HUES6 (cell line): ENCODE results near the gene ODAD3.

ENCODE experiments used
- H3K27ac ChIP-seq: 2 replicates; pipeline ENCODE4 v1.7.0; 2013; ENCODE audit warnings: low read depth, mild to moderate bottlenecking, low read length, inconsistent platforms
- H3K27me3 ChIP-seq: 2 replicates; pipeline ENCODE4 v1.6.1; 2013; ENCODE audit warnings: low read length; ENCODE audit not compliant: control insufficient read depth, insufficient read depth
- H3K36me3 ChIP-seq: 2 replicates; pipeline ENCODE4 v1.6.1; 2013; ENCODE audit warnings: low read length; ENCODE audit not compliant: control insufficient read depth, insufficient read depth
- H3K4me1 ChIP-seq: 2 replicates; pipeline ENCODE4 v1.6.1; 2013; ENCODE audit warnings: low read length; ENCODE audit not compliant: control insufficient read depth, insufficient read depth
- H3K4me3 ChIP-seq: 2 replicates; pipeline ENCODE4 v1.5.1; 2013; ENCODE audit warnings: low read depth, low read length
- H3K9ac ChIP-seq: one replicate; pipeline ENCODE4 v1.6.1; 2013; ENCODE audit warnings: mild to moderate bottlenecking, low read length
- H3K9me3 ChIP-seq: 2 replicates; pipeline ENCODE4 v1.6.1; 2013; ENCODE audit warnings: low read depth, low read length; ENCODE audit not compliant: control insufficient read depth, insufficient read depth

ODAD3 gene

GRCh38 chr19:11425719-11426457, 9.0 kb downstream of the ODAD3 start:
- Histone ChIP-seq H3K27me3 (peaks cover 37% of the 10 kb centered on the region), H3K4me3 (no peak overlapping the region), H3K9me3 (no peaks in the 10 kb centered on the region), H3K27ac (no peak overlapping the region), H3K36me3 (no peaks in the 10 kb centered on the region), H3K9ac (peak overlapping the region; percentile 4), H3K4me1 (peaks cover 16% of the 10 kb centered on the region; the same call in 1 of the 2 replicates)

- H3K36me3 ChIP-seq = no peaks in the 10 kb centered on the region
- peaks cover 57% of the 10 kb centered on the region for H3K27me3 ChIP-seq
- H3K4me3 ChIP-seq = peak overlapping the region; percentile 8; the same call in 1 of the 2 replicates
- no peak overlapping the region for H3K9ac ChIP-seq
- no peaks in the 10 kb centered on the region for H3K9me3 ChIP-seq
- H3K27ac ChIP-seq = no peak overlapping the region
- H3K4me1 ChIP-seq = peaks cover 20% of the 10 kb centered on the region; the same call in 1 of the 2 replicates
These were observed 11.1 kb downstream of the ODAD3 start for GRCh38 chr19:11423791-11424181.

- Histone ChIP-seq H3K9ac (no peak overlapping the region), H3K9me3 (no peaks in the 10 kb centered on the region), H3K4me3 (peak overlapping the region; percentile 69), H3K27ac (no peak overlapping the region), H3K27me3 (peaks cover 60% of the 10 kb centered on the region), H3K36me3 (no peaks in the 10 kb centered on the region), H3K4me1 (peaks cover 20% of the 10 kb centered on the region; the same call in 1 of the 2 replicates)
These were observed 11.6 kb downstream of the ODAD3 start for GRCh38 chr19:11423164-11423790.

GRCh38 chr19:11422163-11423065, 12.5 kb downstream of the ODAD3 start:
- H3K4me1 ChIP-seq = peaks cover 24% of the 10 kb centered on the region; the same call in 1 of the 2 replicates
- H3K27ac ChIP-seq = no peak overlapping the region
- peaks cover 65% of the 10 kb centered on the region for H3K27me3 ChIP-seq
- H3K36me3 ChIP-seq = no peaks in the 10 kb centered on the region
- no peak overlapping the region for H3K9ac ChIP-seq
- no peaks in the 10 kb centered on the region for H3K9me3 ChIP-seq
- H3K4me3 ChIP-seq = peak overlapping the region; percentile 69

- H3K27me3 ChIP-seq = peaks cover 71% of the 10 kb centered on the region
- H3K27ac ChIP-seq = no peak overlapping the region
- H3K9ac ChIP-seq = peak overlapping the region; percentile 29
These were observed 13.4 kb downstream of the ODAD3 start for GRCh38 chr19:11421371-11422098.

GRCh38 chr19:11420429-11421370, 14.2 kb downstream of the ODAD3 start:
- peak overlapping the region; percentile 69 for H3K4me3 ChIP-seq
- peaks cover 16% of the 10 kb centered on the region; the same call in 1 of the 2 replicates for H3K4me1 ChIP-seq

More at GRCh38 chr19:11421371-11422098, 13.4 kb downstream of the ODAD3 start:
- Histone ChIP-seq H3K4me1 (peaks cover 23% of the 10 kb centered on the region; the same call in 1 of the 2 replicates), H3K9me3 (no peaks in the 10 kb centered on the region), H3K4me3 (peak overlapping the region; percentile 69), H3K36me3 (no peaks in the 10 kb centered on the region)

GRCh38 chr19:11418549-11419506, 16.1 kb downstream of the ODAD3 start, which contains the start of gene RGL3:
RGL3 (minus strand) TSS chr19:11419314; CDS start chr19:11419278, 36 bp downstream.
- peak within 1 kb of the TSS; percentile 74 for H3K9ac ChIP-seq
- peaks cover 62% of the 10 kb centered on the region for H3K27me3 ChIP-seq
- no peaks in the 10 kb centered on the region for H3K9me3 ChIP-seq
- 0 out of 2 replicates have a peak within 1 kb of the TSS, but pooled peaks have one; percentile 56 for H3K27ac ChIP-seq
- peak within 1 kb of the TSS; percentile 99 for H3K4me3 ChIP-seq
- peaks cover 16% of the 10 kb centered on the region; the same call in 1 of the 2 replicates for H3K4me1 ChIP-seq
- no peaks in the 10 kb centered on the region for H3K36me3 ChIP-seq

More at GRCh38 chr19:11420429-11421370, 14.2 kb downstream of the ODAD3 start:
- H3K27ac ChIP-seq = no peak overlapping the region
- H3K9me3 ChIP-seq = no peaks in the 10 kb centered on the region
- H3K27me3 ChIP-seq = peaks cover 71% of the 10 kb centered on the region
- no peaks in the 10 kb centered on the region for H3K36me3 ChIP-seq
- H3K9ac ChIP-seq = peak overlapping the region; percentile 29

- Histone ChIP-seq H3K9ac (peak overlapping the region; percentile 17), H3K27ac (no peak overlapping the region), H3K36me3 (no peaks in the 10 kb centered on the region), H3K4me3 (peak overlapping the region; percentile 99), H3K4me1 (peaks cover 16% of the 10 kb centered on the region; the same call in 1 of the 2 replicates), H3K9me3 (no peaks in the 10 kb centered on the region), H3K27me3 (peaks cover 55% of the 10 kb centered on the region)
These were observed 16.8 kb downstream of the ODAD3 start for GRCh38 chr19:11418094-11418548.
